HepG2 (cell line): ENCODE data around the gene NFAT5. TPM values are rescaled to one million over a fixed set of nuclear protein-coding genes. Genes with fewer than 3 reads are reported as not detected.

ENCODE experiments used
- AKAP8 ChIP-seq: sonication (generic); formaldehyde crosslinking; IDR thresholded peaks from 2 replicates; pipeline ENCODE4 v1.5.1; 2020; ENCODE audit warnings: mild to moderate bottlenecking, missing genetic modification reagents
- CHD4 ChIP-seq: fragments of 200-600 bp; sonication (generic); IDR thresholded peaks from 2 replicates; pipeline ENCODE4 v1.7.0; 2017; ENCODE audit warnings: mild to moderate bottlenecking, low read length, borderline replicate concordance
- FOXC1 ChIP-seq: sonication (generic); formaldehyde crosslinking; IDR thresholded peaks from 2 replicates; pipeline ENCODE4 v1.8.0; 2022; ENCODE audit warnings: mild to moderate bottlenecking, missing genetic modification reagents, borderline replicate concordance
- GATAD1 ChIP-seq: IDR thresholded peaks from 2 replicates; pipeline ENCODE4 v1.6.1; 2016; ENCODE audit warnings: missing genetic modification reagents, missing compliant biosample characterization
- HCFC1 ChIP-seq: fragments of 150-350 bp; IDR thresholded peaks from 2 replicates; pipeline ENCODE4 v1.6.1; 2014; ENCODE audit warnings: low read depth, low read length
- NCOR1 ChIP-seq: fragments of 200-600 bp; sonication (generic); IDR thresholded peaks from 2 replicates; pipeline ENCODE4 v1.7.0; 2017; ENCODE audit warnings: antibody characterized with exemption, low read length, borderline replicate concordance
- TSC22D2 ChIP-seq: sonication (generic); formaldehyde crosslinking; IDR thresholded peaks from 2 replicates; pipeline ENCODE4 v1.5.1; 2020; ENCODE audit warnings: missing genetic modification reagents, mild to moderate bottlenecking, borderline replicate concordance
- ZBTB42 ChIP-seq: sonication (generic); formaldehyde crosslinking; IDR thresholded peaks from 2 replicates; pipeline ENCODE4 v1.5.0; 2020; ENCODE audit warnings: mild to moderate bottlenecking, missing genetic modification reagents
- ZMAT3 ChIP-seq: sonication (generic); formaldehyde crosslinking; conservative IDR thresholded peaks from 2 replicates; pipeline ENCODE4 v1.7.0; 2021; ENCODE audit warnings: missing genetic modification reagents
- ZNF343 ChIP-seq: sonication (generic); formaldehyde crosslinking; IDR thresholded peaks from 2 replicates; pipeline ENCODE4 v1.4.0; 2020; ENCODE audit warnings: mild to moderate bottlenecking, missing genetic modification reagents
- ZNF652 ChIP-seq: IDR thresholded peaks from 2 replicates; pipeline ENCODE4 v1.6.1; 2016; ENCODE audit warnings: low read depth, borderline replicate concordance
- polyA plus RNA-seq, 8 experiments: library from polyadenylated mRNA; depleted of rRNA in 3 of 8; stranded (reverse) in 7 of 8; unstranded in 1 of 8; fragments of >200 nt; fragmentation: Illumina TruSeq in 4 of 8; extraction: Trizol in 4 of 8; gene quantifications; 2 replicates each; pipeline versions ENCODE4 v1.2.1 to v1.2.3, GENCODE V29; 2011 to 2016; ENCODE audit warnings: low read depth in 4 of 8, missing spikeins in 1 of 8, mixed read lengths in 1 of 8; ENCODE audit not compliant: insufficient read depth in 1 of 8
- total RNA-seq, 5 experiments: library from RNA; depleted of rRNA; stranded (reverse); fragments of >200 nt; fragmentation: Illumina TruSeq; extraction: Trizol; gene quantifications; 2 replicates each; pipeline ENCODE4 v1.2.3, GENCODE V29; 2016; ENCODE audit warnings: low read depth in 1 of 5
- TF ChIP-seq, protein P1 (sequence below): sonication (generic); formaldehyde crosslinking; IDR thresholded peaks from 2 replicates; pipeline ENCODE4 v1.4.0; 2020; ENCODE audit warnings: missing genetic modification reagents, mild to moderate bottlenecking, borderline replicate concordance
- TF ChIP-seq, protein P2 (sequence below): sonication (generic); formaldehyde crosslinking; IDR thresholded peaks from 2 replicates; pipeline ENCODE4 v1.5.1; 2020; ENCODE audit warnings: missing genetic modification reagents, mild to moderate bottlenecking, borderline replicate concordance
- TF ChIP-seq, protein P3 (sequence below): sonication (generic); formaldehyde crosslinking; IDR thresholded peaks from 2 replicates; pipeline ENCODE4 v1.4.0; 2020; ENCODE audit warnings: missing genetic modification reagents, low read depth, mild to moderate bottlenecking, borderline replicate concordance
- TF ChIP-seq, protein P4 (sequence below): sonication (generic); formaldehyde crosslinking; IDR thresholded peaks from 2 replicates; pipeline ENCODE4 v1.5.0; 2020; ENCODE audit warnings: mild to moderate bottlenecking, missing genetic modification reagents
- TF ChIP-seq, protein P5 (sequence below): IDR thresholded peaks from 2 replicates; pipeline ENCODE4 v1.6.1; 2016; ENCODE audit warnings: low read depth

NFAT5 gene
- total and polyA plus RNA-seq, 2 of the 13 experiments (the other 11 are each of a cell fraction or from before 2014, with no cell fraction given), result 20.5 to 54.3 TPM

DNA sequence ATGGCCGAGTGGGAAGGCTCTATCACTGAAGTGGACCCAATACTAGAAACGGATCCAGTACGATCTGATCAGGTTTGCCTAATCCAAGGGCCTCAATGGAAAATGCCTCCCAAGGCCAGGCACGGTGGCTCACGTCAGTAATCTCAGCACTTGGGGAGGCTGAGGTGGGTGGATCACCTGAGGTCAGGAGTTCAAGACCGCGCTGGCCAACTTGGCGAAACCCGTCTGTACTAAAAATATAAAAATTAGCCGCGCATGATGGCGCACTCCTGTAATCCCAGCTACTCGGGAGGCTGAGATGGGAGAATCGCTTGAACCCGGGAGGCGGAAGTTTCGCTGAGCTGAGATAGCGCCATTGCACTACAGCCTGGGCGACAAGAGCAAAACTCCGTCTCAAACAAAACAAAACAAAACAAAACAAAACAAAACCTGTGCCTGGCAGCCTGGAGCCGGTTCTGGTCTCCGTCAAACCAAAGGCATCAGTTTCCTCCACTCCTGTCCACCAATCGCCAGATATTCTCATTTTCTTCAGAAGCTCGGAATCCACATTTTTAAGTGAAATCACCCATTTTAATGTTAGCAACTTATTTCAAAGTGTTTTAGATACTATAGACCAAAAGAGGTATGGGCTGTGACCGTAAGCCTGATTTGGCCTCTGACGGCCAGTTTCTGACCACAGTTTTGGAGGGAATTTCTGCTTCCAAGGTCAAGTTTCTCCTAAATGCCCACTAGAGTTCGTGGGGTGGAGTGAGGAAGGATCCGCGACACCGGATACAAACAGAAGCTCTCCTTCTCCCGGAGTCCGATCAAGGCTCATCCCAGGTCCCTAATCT lies 159.9 kb downstream of the NFAT5 start (continued):
- TF ChIP-seq, protein P1, sequence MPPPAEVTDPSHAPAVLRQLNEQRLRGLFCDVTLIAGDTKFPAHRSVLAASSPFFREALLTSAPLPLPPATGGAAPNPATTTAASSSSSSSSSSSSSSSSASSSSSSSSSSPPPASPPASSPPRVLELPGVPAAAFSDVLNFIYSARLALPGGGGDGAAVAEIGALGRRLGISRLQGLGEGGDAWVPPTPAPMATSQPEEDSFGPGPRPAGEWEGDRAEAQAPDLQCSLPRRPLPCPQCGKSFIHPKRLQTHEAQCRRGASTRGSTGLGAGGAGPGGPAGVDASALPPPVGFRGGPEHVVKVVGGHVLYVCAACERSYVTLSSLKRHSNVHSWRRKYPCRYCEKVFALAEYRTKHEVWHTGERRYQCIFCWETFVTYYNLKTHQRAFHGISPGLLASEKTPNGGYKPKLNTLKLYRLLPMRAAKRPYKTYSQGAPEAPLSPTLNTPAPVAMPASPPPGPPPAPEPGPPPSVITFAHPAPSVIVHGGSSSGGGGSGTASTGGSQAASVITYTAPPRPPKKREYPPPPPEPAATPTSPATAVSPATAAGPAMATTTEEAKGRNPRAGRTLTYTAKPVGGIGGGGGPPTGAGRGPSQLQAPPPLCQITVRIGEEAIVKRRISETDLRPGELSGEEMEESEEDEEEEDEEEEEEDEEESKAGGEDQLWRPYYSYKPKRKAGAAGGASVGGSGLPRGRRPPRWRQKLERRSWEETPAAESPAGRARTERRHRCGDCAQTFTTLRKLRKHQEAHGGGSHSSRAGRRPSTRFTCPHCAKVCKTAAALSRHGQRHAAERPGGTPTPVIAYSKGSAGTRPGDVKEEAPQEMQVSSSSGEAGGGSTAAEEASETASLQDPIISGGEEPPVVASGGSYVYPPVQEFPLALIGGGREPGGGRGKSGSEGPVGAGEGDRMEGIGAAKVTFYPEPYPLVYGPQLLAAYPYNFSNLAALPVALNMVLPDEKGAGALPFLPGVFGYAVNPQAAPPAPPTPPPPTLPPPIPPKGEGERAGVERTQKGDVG (CRISPR knock-in tag), result 0 out of 2 replicates have a peak, but pooled peaks have one; percentile 60
- TF ChIP-seq, protein P2, sequence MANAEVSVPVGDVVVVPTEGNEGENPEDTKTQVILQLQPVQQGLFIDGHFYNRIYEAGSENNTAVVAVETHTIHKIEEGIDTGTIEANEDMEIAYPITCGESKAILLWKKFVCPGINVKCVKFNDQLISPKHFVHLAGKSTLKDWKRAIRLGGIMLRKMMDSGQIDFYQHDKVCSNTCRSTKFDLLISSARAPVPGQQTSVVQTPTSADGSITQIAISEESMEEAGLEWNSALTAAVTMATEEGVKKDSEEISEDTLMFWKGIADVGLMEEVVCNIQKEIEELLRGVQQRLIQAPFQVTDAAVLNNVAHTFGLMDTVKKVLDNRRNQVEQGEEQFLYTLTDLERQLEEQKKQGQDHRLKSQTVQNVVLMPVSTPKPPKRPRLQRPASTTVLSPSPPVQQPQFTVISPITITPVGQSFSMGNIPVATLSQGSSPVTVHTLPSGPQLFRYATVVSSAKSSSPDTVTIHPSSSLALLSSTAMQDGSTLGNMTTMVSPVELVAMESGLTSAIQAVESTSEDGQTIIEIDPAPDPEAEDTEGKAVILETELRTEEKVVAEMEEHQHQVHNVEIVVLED (CRISPR knock-in tag), result no peak
- no peak for TF ChIP-seq TSC22D2 (CRISPR knock-in tag)
- no peak for TF ChIP-seq AKAP8
- no peak for TF ChIP-seq ZNF652 (CRISPR knock-in tag)
- TF ChIP-seq NCOR1, result no peak
- TF ChIP-seq, protein P3, sequence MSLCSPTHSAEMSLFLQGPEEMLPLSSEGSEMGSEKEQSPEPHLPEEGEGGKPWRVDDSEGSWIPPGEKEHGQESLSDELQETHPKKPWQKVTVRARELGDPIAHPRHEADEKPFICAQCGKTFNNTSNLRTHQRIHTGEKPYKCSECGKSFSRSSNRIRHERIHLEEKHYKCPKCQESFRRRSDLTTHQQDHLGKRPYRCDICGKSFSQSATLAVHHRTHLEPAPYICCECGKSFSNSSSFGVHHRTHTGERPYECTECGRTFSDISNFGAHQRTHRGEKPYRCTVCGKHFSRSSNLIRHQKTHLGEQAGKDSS (CRISPR knock-in tag), result no peak
- TF ChIP-seq, protein P4, sequence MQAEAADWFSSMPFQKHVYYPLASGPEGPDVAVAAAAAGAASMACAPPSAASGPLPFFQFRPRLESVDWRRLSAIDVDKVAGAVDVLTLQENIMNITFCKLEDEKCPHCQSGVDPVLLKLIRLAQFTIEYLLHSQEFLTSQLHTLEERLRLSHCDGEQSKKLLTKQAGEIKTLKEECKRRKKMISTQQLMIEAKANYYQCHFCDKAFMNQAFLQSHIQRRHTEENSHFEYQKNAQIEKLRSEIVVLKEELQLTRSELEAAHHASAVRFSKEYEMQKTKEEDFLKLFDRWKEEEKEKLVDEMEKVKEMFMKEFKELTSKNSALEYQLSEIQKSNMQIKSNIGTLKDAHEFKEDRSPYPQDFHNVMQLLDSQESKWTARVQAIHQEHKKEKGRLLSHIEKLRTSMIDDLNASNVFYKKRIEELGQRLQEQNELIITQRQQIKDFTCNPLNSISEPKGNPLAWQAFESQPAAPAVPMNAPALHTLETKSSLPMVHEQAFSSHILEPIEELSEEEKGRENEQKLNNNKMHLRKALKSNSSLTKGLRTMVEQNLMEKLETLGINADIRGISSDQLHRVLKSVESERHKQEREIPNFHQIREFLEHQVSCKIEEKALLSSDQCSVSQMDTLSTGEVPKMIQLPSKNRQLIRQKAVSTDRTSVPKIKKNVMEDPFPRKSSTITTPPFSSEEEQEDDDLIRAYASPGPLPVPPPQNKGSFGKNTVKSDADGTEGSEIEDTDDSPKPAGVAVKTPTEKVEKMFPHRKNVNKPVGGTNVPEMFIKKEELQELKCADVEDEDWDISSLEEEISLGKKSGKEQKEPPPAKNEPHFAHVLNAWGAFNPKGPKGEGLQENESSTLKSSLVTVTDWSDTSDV (CRISPR knock-in tag), result no peak
- TF ChIP-seq, protein P5, sequence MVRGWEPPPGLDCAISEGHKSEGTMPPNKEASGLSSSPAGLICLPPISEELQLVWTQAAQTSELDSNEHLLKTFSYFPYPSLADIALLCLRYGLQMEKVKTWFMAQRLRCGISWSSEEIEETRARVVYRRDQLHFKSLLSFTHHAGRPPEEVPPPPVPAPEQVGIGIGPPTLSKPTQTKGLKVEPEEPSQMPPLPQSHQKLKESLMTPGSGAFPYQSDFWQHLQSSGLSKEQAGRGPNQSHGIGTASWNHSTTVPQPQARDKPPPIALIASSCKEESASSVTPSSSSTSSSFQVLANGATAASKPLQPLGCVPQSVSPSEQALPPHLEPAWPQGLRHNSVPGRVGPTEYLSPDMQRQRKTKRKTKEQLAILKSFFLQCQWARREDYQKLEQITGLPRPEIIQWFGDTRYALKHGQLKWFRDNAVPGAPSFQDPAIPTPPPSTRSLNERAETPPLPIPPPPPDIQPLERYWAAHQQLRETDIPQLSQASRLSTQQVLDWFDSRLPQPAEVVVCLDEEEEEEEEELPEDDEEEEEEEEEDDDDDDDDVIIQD (CRISPR knock-in tag), result no peak
- TF ChIP-seq GATAD1 (CRISPR knock-in tag), result no peak
- no peak for TF ChIP-seq ZBTB42 (CRISPR knock-in tag)
- no peak; the same call in 1 of the 2 replicates for TF ChIP-seq CHD4
- TF ChIP-seq FOXC1 (CRISPR knock-in tag), result no peak
- no peak; the same call in none of the 2 replicates for TF ChIP-seq ZMAT3 (CRISPR knock-in tag)
- TF ChIP-seq HCFC1, result no peak
- TF ChIP-seq ZNF343 (CRISPR knock-in tag), result no peak
